ENCODE measurements around the gene CEP135. TPM values are rescaled to one million over a fixed set of nuclear protein-coding genes. Genes with fewer than 3 reads are reported as not detected.

CEP135 gene
- total RNA-seq, 2 experiments from 2014 or later: 21.6 to 32.7 TPM

GRCh38 chr4:55989766-55990165 is 41.0 kb downstream of the CEP135 start:
- Histone ChIP-seq H3K27ac (ENCODE audit: low read depth, low read length, poor library complexity, severe bottlenecking) (no peak overlapping the region), H2AFZ (ENCODE audit: low read length) (no peak overlapping the region), H3K9me3 (ENCODE audit: low read length) (no peaks in the 10 kb centered on the region), H3K4me3 (ENCODE audit: low read depth, low read length, poor library complexity, severe bottlenecking) (no peak overlapping the region), H3K4me1 (ENCODE audit: insufficient read depth, low read length, poor library complexity, severe bottlenecking) (no peaks in the 10 kb centered on the region), H4K20me1 (ENCODE audit: insufficient read depth, low read length) (no peaks in the 10 kb centered on the region), H3K9me2 (ENCODE audit: insufficient read depth, low read length) (no peaks in the 10 kb centered on the region), H3K36me3 (ENCODE audit: insufficient read depth, low read length) (peaks cover 72% of the 10 kb centered on the region), H3K79me2 (ENCODE audit: insufficient read depth, low read depth, low read length) (no peaks in the 10 kb centered on the region), H3K4me2 (ENCODE audit: low read length) (no peak overlapping the region)
- intact Hi-C loops (cut with micrococcal nuclease; ENCODE audit: unreplicated experiment): no loop called here
- CTCF ChIA-PET (ENCODE audit: unreplicated experiment): no interaction called here
- POLR2A ChIA-PET: interaction anchor here (0.8 to 1.2 kb wide), 2 partner anchors 12 to 42 kb away, joined by 3 read pairs; no protein-coding TSS in a partner anchor
- TF ChIP-seq CTCF (conservative IDR thresholded peaks at IDR 0.05; ENCODE audit: low read length) (no peak), EZH2phosphoT487 (IDR thresholded peaks at IDR 0.05; ENCODE audit: borderline replicate concordance, low read depth, low read length) (no peak)
- BruUV-seq (replicated peaks): no TSS peak
- DNase-seq (ENCODE audit: low spot score): no peak

GRCh38 chr4:55993994-55994663 is 45.4 kb downstream of the CEP135 start:
- Histone ChIP-seq H3K4me2 (ENCODE audit: low read length) (no peak overlapping the region), H3K4me1 (ENCODE audit: insufficient read depth, low read length, poor library complexity, severe bottlenecking) (no peaks in the 10 kb centered on the region), H3K36me3 (ENCODE audit: insufficient read depth, low read length) (peaks cover 79% of the 10 kb centered on the region), H3K4me3 (ENCODE audit: low read depth, low read length, poor library complexity, severe bottlenecking) (no peak overlapping the region), H3K9me2 (ENCODE audit: insufficient read depth, low read length) (no peaks in the 10 kb centered on the region), H4K20me1 (ENCODE audit: insufficient read depth, low read length) (no peaks in the 10 kb centered on the region), H3K27ac (ENCODE audit: low read depth, low read length, poor library complexity, severe bottlenecking) (no peak overlapping the region), H2AFZ (ENCODE audit: low read length) (no peak overlapping the region), H3K79me2 (ENCODE audit: insufficient read depth, low read depth, low read length) (no peaks in the 10 kb centered on the region), H3K9me3 (ENCODE audit: low read length) (no peaks in the 10 kb centered on the region)
- ChIA-PET POLR2A (interaction anchor here (0.7 to 0.8 kb wide), 2 partner anchors 34 to 182 kb away, joined by 3 to 5 read pairs; no protein-coding TSS in a partner anchor), CTCF (ENCODE audit: unreplicated experiment) (interaction anchor here (0.6 kb wide), 1 partner anchor 842 kb away, joined by 3 read pairs; no protein-coding TSS in a partner anchor)
- no peak for TF ChIP-seq EZH2phosphoT487 (IDR thresholded peaks at IDR 0.05; ENCODE audit: borderline replicate concordance, low read depth, low read length)
- BruUV-seq (replicated peaks): no TSS peak
- intact Hi-C loops (cut with micrococcal nuclease; ENCODE audit: unreplicated experiment): no loop called here
- no peak for DNase-seq (ENCODE audit: low spot score)

- TF ChIP-seq EZH2phosphoT487 (IDR thresholded peaks at IDR 0.05; ENCODE audit: borderline replicate concordance, low read depth, low read length) (no peak), CTCF (conservative IDR thresholded peaks at IDR 0.05; ENCODE audit: low read length) (no peak)
- no peaks in the 10 kb centered on the region for H3K79me2 ChIP-seq (ENCODE audit: insufficient read depth, low read depth, low read length)
- H3K27ac ChIP-seq (ENCODE audit: low read depth, low read length, poor library complexity, severe bottlenecking): no peak overlapping the region
- no peaks in the 10 kb centered on the region for H3K4me1 ChIP-seq (ENCODE audit: insufficient read depth, low read length, poor library complexity, severe bottlenecking)
- H3K9me2 ChIP-seq (ENCODE audit: insufficient read depth, low read length): no peaks in the 10 kb centered on the region
- H3K36me3 ChIP-seq (ENCODE audit: insufficient read depth, low read length): peaks cover 93% of the 10 kb centered on the region
- DNase-seq (ENCODE audit: low spot score): no peak
- BruUV-seq (replicated peaks): no TSS peak
- no peak overlapping the region for H3K4me2 ChIP-seq (ENCODE audit: low read length)
- H3K4me3 ChIP-seq (ENCODE audit: low read depth, low read length, poor library complexity, severe bottlenecking): no peak overlapping the region
- CTCF ChIA-PET (ENCODE audit: unreplicated experiment): no interaction called here
- no peak overlapping the region for H2AFZ ChIP-seq (ENCODE audit: low read length)
- intact Hi-C loops (cut with micrococcal nuclease; ENCODE audit: unreplicated experiment): no loop called here
- H3K9me3 ChIP-seq (ENCODE audit: low read length): no peaks in the 10 kb centered on the region
- POLR2A ChIA-PET: interaction anchor here (0.6 to 2.4 kb wide), 6 partner anchors 9 to 1070 kb away, joined by 3 to 8 read pairs (median 4); no protein-coding TSS in a partner anchor
- no peaks in the 10 kb centered on the region for H4K20me1 ChIP-seq (ENCODE audit: insufficient read depth, low read length)
Observed at GRCh38 chr4:55996646-55997045, 47.9 kb downstream of the CEP135 start.

All from OCI-LY7 (cell line).